ENCODE measurements around the gene CFAP157. TPM values are rescaled to one million over a fixed set of nuclear protein-coding genes. Genes with fewer than 3 reads are reported as not detected.
A peak's percentile ranks its signal among the peaks of the same experiment; 100 is the strongest.

Gene CFAP157
- total and polyA plus RNA-seq, 2 donors from 2014 or later: 0.41 to 2.9 TPM

GRCh38 chr9:127753622-127754021 is 46.8 kb downstream of the CFAP157 start:
- intact Hi-C loops (cut with DNase I): no loop called here
- H3K27me3 ChIP-seq (ENCODE audit: control insufficient read depth, insufficient read depth, low read length): peaks cover 10% of the 10 kb centered on the region
- FAIRE-seq (no peak), DNase-seq (no peak)
- H3K4me1 ChIP-seq (ENCODE audit: control insufficient read depth in 2 of 3, insufficient read depth in 2 of 3, low read depth in 1 of 3, low read length in 3 of 3): no peaks in the 10 kb centered on the region
- H3K36me3 ChIP-seq (ENCODE audit: control insufficient read depth in 2 of 3, insufficient read depth in 3 of 3, low read length in 3 of 3): no peaks in the 10 kb centered on the region
- H3K27ac ChIP-seq (ENCODE audit: low read depth in 2 of 2, low read length in 2 of 2): no peak overlapping the region
- H3K9ac ChIP-seq (ENCODE audit: low read length in 3 of 3): no peak overlapping the region
- H3K9me3 ChIP-seq (ENCODE audit: control insufficient read depth in 2 of 3, insufficient read depth in 1 of 3, low read length in 3 of 3): no peaks in the 10 kb centered on the region
- no peak overlapping the region for H3K4me3 ChIP-seq (ENCODE audit: low read length in 3 of 3)
- TF ChIP-seq, protein P1, sequence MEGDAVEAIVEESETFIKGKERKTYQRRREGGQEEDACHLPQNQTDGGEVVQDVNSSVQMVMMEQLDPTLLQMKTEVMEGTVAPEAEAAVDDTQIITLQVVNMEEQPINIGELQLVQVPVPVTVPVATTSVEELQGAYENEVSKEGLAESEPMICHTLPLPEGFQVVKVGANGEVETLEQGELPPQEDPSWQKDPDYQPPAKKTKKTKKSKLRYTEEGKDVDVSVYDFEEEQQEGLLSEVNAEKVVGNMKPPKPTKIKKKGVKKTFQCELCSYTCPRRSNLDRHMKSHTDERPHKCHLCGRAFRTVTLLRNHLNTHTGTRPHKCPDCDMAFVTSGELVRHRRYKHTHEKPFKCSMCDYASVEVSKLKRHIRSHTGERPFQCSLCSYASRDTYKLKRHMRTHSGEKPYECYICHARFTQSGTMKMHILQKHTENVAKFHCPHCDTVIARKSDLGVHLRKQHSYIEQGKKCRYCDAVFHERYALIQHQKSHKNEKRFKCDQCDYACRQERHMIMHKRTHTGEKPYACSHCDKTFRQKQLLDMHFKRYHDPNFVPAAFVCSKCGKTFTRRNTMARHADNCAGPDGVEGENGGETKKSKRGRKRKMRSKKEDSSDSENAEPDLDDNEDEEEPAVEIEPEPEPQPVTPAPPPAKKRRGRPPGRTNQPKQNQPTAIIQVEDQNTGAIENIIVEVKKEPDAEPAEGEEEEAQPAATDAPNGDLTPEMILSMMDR (IDR thresholded peaks at IDR 0.05; ENCODE audit: borderline replicate concordance, extremely low read depth, insufficient read depth): no peak

DNA sequence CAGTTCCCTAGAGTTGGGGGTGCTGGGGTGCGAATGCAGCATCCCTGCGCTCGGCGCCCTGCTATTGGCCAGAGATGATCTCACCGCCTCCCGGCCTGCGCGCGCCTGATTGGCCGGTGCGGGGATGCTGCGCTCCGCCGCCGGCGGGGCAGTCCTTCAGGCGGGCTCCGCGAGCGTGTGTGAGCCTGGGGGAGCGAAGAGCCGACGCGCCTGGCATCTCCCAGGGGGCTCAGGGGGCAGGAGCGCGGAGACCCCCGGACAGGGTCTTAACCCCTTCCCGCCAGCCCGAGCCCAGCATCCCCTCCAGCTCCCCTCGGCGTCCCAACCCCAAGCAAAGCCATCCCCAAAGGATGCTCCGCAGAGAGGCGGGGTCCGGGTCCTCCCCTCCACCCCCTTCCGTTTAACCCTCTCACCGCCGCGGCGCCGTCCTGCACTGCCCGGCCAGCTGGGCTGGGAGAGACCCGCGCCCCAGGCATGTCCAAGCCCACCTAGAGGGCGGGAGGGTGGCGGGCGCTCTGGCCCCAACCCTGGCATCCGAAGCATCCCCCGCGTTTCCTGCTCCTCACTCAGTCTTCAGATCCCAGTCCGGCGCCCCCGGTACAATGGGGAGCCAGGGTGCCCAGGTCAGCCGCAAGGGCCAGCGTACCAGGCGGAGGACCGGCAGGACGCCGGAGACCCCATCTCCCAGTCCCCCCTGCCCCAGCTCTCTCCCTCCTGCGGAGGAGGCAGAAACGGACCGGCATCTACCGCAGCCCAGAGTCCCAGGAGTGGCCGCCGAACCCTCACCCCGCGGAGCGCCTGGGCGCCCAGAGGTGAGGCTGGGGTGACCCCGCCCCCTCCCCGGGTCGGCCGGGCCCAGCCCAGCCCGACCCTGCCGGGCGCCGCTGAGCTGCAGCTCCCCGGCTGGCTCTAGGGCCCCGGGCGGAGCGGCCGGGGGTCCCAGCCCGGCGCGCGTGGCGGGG is 47.6 kb downstream of the CFAP157 start:
- H3K4me1 ChIP-seq (ENCODE audit: control insufficient read depth in 2 of 3, insufficient read depth in 2 of 3, low read depth in 1 of 3, low read length in 3 of 3): no peaks in the 10 kb centered on the region
- no peak overlapping the region for H3K4me3 ChIP-seq (ENCODE audit: low read length in 3 of 3)
- DNase-seq: peak in 4 of 5 donors; percentile 48 to 65 (median 56)
- FAIRE-seq: no peak
- H3K27me3 ChIP-seq (ENCODE audit: control insufficient read depth, insufficient read depth, low read length): peaks cover 10% of the 10 kb centered on the region
- H3K36me3 ChIP-seq (ENCODE audit: control insufficient read depth in 2 of 3, insufficient read depth in 3 of 3, low read length in 3 of 3): no peaks in the 10 kb centered on the region
- intact Hi-C loops (cut with DNase I): no loop called here
- H3K27ac ChIP-seq (ENCODE audit: low read depth in 2 of 2, low read length in 2 of 2): no peak overlapping the region
- no peaks in the 10 kb centered on the region for H3K9me3 ChIP-seq (ENCODE audit: control insufficient read depth in 2 of 3, insufficient read depth in 1 of 3, low read length in 3 of 3)
- TF ChIP-seq, protein P1 (IDR thresholded peaks at IDR 0.05; ENCODE audit: borderline replicate concordance, extremely low read depth, insufficient read depth): no peak
- no peak overlapping the region for H3K9ac ChIP-seq (ENCODE audit: low read length in 3 of 3)

- TF ChIP-seq, protein P1 (IDR thresholded peaks at IDR 0.05; ENCODE audit: borderline replicate concordance, extremely low read depth, insufficient read depth): no peak
- intact Hi-C loops (cut with DNase I): no loop called here
- no peaks in the 10 kb centered on the region for H3K9me3 ChIP-seq (ENCODE audit: control insufficient read depth in 2 of 3, insufficient read depth in 1 of 3, low read length in 3 of 3)
- no peaks in the 10 kb centered on the region for H3K4me1 ChIP-seq (ENCODE audit: control insufficient read depth in 2 of 3, insufficient read depth in 2 of 3, low read depth in 1 of 3, low read length in 3 of 3)
- H3K36me3 ChIP-seq (ENCODE audit: control insufficient read depth in 2 of 3, insufficient read depth in 3 of 3, low read length in 3 of 3): no peaks in the 10 kb centered on the region
- H3K27ac ChIP-seq (ENCODE audit: low read depth in 2 of 2, low read length in 2 of 2): no peak overlapping the region
- H3K9ac ChIP-seq (ENCODE audit: low read length in 3 of 3): no peak overlapping the region
- H3K27me3 ChIP-seq (ENCODE audit: control insufficient read depth, insufficient read depth, low read length): peaks cover 10% of the 10 kb centered on the region
- DNase-seq (peak in 3 of 5 donors; percentile 45 to 80 (median 70)), FAIRE-seq (no peak)
- no peak overlapping the region for H3K4me3 ChIP-seq (ENCODE audit: low read length in 3 of 3)
These were observed 48.6 kb downstream of the CFAP157 start for GRCh38 chr9:127755061-127756060.

Measured in kidney (tissue), 14 donors.